Mucosa of rectum (tissue), 2 donors: ENCODE results near the gene ANKRD55.

Source experiments
- H3K27ac ChIP-seq, 2 donors: one replicate each; pipeline ENCODE4 v1.7.0; 2013; ENCODE audit warnings: inconsistent platforms in 2 of 2, low read depth in 2 of 2, low read length in 2 of 2
- H3K27me3 ChIP-seq, 2 donors: one replicate each; pipeline ENCODE4 v1.7.0; 2013; ENCODE audit warnings: low read length in 2 of 2; ENCODE audit not compliant: control insufficient read depth in 2 of 2, insufficient read depth in 2 of 2
- H3K36me3 ChIP-seq, 2 donors: one replicate each; pipeline ENCODE4 v1.7.0; 2013; ENCODE audit warnings: low read length in 2 of 2; ENCODE audit not compliant: control insufficient read depth in 2 of 2, insufficient read depth in 2 of 2
- H3K4me1 ChIP-seq, 2 donors: one replicate each; pipeline ENCODE4 v1.7.0; 2013; ENCODE audit warnings: low read length in 2 of 2, mild to moderate bottlenecking in 1 of 2; ENCODE audit not compliant: control insufficient read depth in 2 of 2, insufficient read depth in 2 of 2
- H3K4me3 ChIP-seq, 2 donors: one replicate each; pipeline ENCODE4 v1.7.0; 2013; ENCODE audit warnings: low read length in 2 of 2
- H3K9ac ChIP-seq, 2 donors: one replicate each; pipeline ENCODE4 v1.7.0; 2013; ENCODE audit warnings: low read length in 2 of 2, low read depth in 1 of 2, mild to moderate bottlenecking in 1 of 2
- H3K9me3 ChIP-seq, 2 donors: one replicate each; pipeline ENCODE4 v1.7.0; 2013; ENCODE audit warnings: low read length in 2 of 2; ENCODE audit not compliant: control insufficient read depth in 2 of 2
- donor health status: healthy.
- donor health status: Normal muscosa, but diverticular disease.

ANKRD55 gene

DNA sequence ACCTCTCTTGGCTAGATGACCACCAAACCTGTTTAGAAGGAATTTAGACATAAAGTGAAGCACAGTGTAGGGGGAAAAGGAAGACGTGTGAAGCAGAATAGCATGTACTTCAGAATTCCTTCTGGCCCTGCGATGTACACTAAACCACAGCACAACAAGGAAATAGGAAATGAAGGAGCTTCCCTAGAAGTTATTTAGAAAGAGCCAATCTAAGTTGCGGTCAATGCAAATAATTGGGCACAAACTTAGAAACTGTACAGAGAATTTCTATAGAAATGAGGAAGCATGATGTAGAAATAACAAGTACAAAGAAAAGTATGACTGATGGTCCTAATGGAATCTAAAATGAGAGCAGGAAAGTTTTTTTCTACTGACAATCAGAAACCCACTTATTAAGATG, 41.5 kb downstream of the ANKRD55 start:
- H3K27ac ChIP-seq: no peak overlapping the region
- no peaks in the 10 kb centered on the region for H3K4me1 ChIP-seq
- no peaks in the 10 kb centered on the region for H3K9me3 ChIP-seq
- H3K9ac ChIP-seq: no peak overlapping the region
- H3K36me3 ChIP-seq: no peaks in the 10 kb centered on the region
- no peaks in the 10 kb centered on the region for H3K27me3 ChIP-seq
- H3K4me3 ChIP-seq: no peak overlapping the region

GRCh38 chr5:56190497-56190896, 42.6 kb downstream of the ANKRD55 start:
- no peak overlapping the region for H3K4me3 ChIP-seq
- no peaks in the 10 kb centered on the region for H3K27me3 ChIP-seq
- no peaks in the 10 kb centered on the region for H3K36me3 ChIP-seq
- no peak overlapping the region for H3K27ac ChIP-seq
- no peaks in the 10 kb centered on the region for H3K4me1 ChIP-seq
- no peaks in the 10 kb centered on the region for H3K9me3 ChIP-seq
- H3K9ac ChIP-seq: no peak overlapping the region

DNA sequence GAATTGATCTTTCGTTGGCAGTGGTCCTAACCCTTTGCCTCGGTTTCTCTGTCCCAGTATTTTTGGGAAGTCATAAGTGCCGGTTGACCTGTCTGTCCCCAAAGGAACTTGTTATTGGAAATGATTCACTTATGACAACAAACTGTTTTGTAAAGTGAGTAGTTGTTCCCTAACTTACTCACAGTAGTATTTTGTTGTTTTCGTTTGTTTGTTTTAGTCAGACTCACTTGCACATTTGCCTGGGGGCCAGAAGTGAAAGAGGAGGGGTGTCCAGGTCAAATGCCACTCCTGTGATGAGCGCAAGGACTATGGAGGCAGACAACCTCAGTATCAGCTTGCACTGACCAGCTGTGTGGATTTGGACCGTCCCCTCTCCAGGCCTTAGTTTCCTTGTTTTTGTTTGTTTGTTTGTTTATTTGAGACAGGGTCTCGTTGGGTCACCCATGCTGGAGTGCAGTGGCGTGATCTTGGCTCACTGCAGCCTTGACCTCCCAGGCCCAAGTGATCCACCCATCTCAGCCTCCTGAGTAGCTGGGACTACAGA, 47.3 kb downstream of the ANKRD55 start:
- H3K27ac ChIP-seq: no peak overlapping the region
- no peaks in the 10 kb centered on the region for H3K9me3 ChIP-seq
- H3K9ac ChIP-seq: no peak overlapping the region
- no peaks in the 10 kb centered on the region for H3K4me1 ChIP-seq
- no peaks in the 10 kb centered on the region for H3K27me3 ChIP-seq
- H3K36me3 ChIP-seq: no peaks in the 10 kb centered on the region
- H3K4me3 ChIP-seq: no peak overlapping the region

GRCh38 chr5:56183506-56183905, 49.6 kb downstream of the ANKRD55 start:
- Histone ChIP-seq H3K4me1 (no peaks in the 10 kb centered on the region), H3K4me3 (no peak overlapping the region), H3K9ac (no peak overlapping the region), H3K9me3 (no peaks in the 10 kb centered on the region), H3K27ac (no peak overlapping the region), H3K36me3 (no peaks in the 10 kb centered on the region), H3K27me3 (no peaks in the 10 kb centered on the region)

GRCh38 chr5:56179442-56179841, 53.7 kb downstream of the ANKRD55 start:
- Histone ChIP-seq H3K4me1 (peaks cover 3 to 10% of the 10 kb centered on the region in 2 donors), H3K4me3 (no peak overlapping the region), H3K36me3 (no peaks in the 10 kb centered on the region), H3K9me3 (no peaks in the 10 kb centered on the region), H3K27me3 (no peaks in the 10 kb centered on the region), H3K9ac (no peak overlapping the region), H3K27ac (no peak overlapping the region)

DNA sequence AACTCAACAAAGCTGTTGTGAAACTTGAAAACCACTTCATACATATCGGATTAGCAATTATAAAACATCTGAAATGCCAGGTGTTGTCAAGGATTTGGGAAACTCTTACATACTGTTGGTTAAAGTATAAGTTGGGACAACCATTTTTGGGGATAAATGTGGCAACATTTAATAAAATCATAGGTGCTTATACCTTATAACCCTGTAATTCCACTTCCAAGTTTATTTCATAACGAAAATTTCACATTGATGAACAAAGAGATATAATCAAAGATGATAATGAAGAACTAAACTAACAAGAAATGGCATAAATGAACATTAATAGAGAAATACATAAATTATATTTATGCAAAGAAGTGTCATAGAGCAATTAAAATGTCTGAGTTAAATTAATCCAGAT, 54.3 kb downstream of the ANKRD55 start:
- no peaks in the 10 kb centered on the region for H3K27me3 ChIP-seq
- H3K4me1 ChIP-seq: peaks cover 3 to 10% of the 10 kb centered on the region in 2 donors

GRCh38 chr5:56176871-56177533, 56.1 kb downstream of the ANKRD55 start:
- Histone ChIP-seq H3K27me3 (no peaks in the 10 kb centered on the region), H3K4me3 (no peak overlapping the region), H3K9ac (no peak overlapping the region), H3K9me3 (no peaks in the 10 kb centered on the region), H3K4me1 (peaks cover 3 to 10% of the 10 kb centered on the region in 2 donors), H3K36me3 (no peaks in the 10 kb centered on the region), H3K27ac (no peak overlapping the region)

More for the DNA sequence above, 54.3 kb downstream of the ANKRD55 start:
- H3K36me3 ChIP-seq: no peaks in the 10 kb centered on the region
- H3K9me3 ChIP-seq: no peaks in the 10 kb centered on the region
- H3K27ac ChIP-seq: no peak overlapping the region
- H3K9ac ChIP-seq: no peak overlapping the region
- no peak overlapping the region for H3K4me3 ChIP-seq

GRCh38 chr5:56176155-56176798, 56.9 kb downstream of the ANKRD55 start:
- Histone ChIP-seq H3K27ac (peak overlapping the region in 1 of 2 donors; percentile 54), H3K9ac (no peak overlapping the region), H3K9me3 (no peaks in the 10 kb centered on the region), H3K36me3 (no peaks in the 10 kb centered on the region), H3K27me3 (no peaks in the 10 kb centered on the region), H3K4me1 (peaks cover 3 to 10% of the 10 kb centered on the region in 2 donors), H3K4me3 (no peak overlapping the region)

GRCh38 chr5:56175488-56175887, 57.6 kb downstream of the ANKRD55 start:
- no peak overlapping the region for H3K9ac ChIP-seq
- H3K36me3 ChIP-seq: no peaks in the 10 kb centered on the region
- peaks cover 3 to 10% of the 10 kb centered on the region in 2 donors for H3K4me1 ChIP-seq
- H3K9me3 ChIP-seq: no peaks in the 10 kb centered on the region
- no peaks in the 10 kb centered on the region for H3K27me3 ChIP-seq
- H3K27ac ChIP-seq: peak overlapping the region; percentile 19 to 54
- no peak overlapping the region for H3K4me3 ChIP-seq

DNA sequence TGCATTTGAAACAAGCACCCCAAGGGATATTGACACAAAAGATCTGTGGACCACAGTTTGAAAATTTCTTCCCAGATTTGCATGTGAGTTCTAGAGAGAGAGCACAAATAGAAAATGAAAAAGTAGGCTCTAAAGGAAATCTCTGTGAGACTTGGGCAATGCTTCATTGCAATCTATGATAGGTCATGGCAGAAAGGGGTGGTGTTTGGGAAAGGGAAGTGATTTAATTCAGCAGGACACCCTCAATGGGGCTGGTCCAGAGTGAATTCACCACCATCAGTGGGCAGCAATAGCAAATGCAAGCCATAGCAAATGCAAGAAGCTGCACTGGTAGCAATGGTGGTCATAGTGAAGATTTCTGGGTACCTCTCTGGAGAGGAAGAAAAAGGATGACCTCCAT, 58.1 kb downstream of the ANKRD55 start:
- H3K4me1 ChIP-seq: peaks cover 3 to 10% of the 10 kb centered on the region in 2 donors
- no peaks in the 10 kb centered on the region for H3K9me3 ChIP-seq

More for the DNA sequence above, 58.1 kb downstream of the ANKRD55 start:
- peak overlapping the region in 1 of 2 donors; percentile 54 for H3K27ac ChIP-seq
- no peak overlapping the region for H3K9ac ChIP-seq
- H3K36me3 ChIP-seq: no peaks in the 10 kb centered on the region
- no peak overlapping the region for H3K4me3 ChIP-seq
- H3K27me3 ChIP-seq: no peaks in the 10 kb centered on the region
